Peyer's patch (tissue), 4 donors: ENCODE data around the gene SLC4A8.

Experiments used
- POLR2A ChIP-seq, 2 donors: fragments of 450-650 bp; IDR thresholded peaks; one replicate each; pipeline ENCODE4 v1.5.1; 2017; ENCODE audit warnings: antibody characterized with exemption in 2 of 2, mild to moderate bottlenecking in 2 of 2, moderate library complexity in 2 of 2
- TF ChIP-seq, protein P1 (sequence below), 6 experiments: fragments of 450-650 bp in 4 of 6; fragments of 200-600 bp in 2 of 6; sonication (generic) in 1 of 6; IDR thresholded peaks; one replicate each; pipeline ENCODE4 v1.5.1; 2017 to 2019; ENCODE audit warnings: antibody characterized with exemption in 6 of 6, mild to moderate bottlenecking in 3 of 6, moderate library complexity in 1 of 6

DNA sequence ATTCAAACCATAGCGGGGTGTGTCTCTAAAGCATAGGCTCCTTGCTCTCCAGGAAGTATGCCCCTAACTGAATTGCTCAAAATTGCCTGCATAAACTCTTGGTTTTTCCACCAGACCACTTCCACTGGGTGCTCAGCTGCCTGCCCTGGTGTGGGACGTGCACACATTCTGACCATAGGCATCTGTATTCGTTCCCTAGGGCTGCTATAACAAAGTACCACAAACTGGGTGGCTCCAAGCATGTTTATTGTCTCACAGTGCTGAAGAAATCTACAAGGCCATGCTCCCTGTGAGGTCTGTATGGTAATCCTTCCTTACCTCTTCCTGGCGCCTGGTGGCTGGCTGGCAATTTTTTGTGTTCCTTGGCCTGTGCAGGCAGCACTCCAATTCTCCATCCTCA, 17.0 kb upstream of the SLC4A8 start:
- TF ChIP-seq, protein P1, sequence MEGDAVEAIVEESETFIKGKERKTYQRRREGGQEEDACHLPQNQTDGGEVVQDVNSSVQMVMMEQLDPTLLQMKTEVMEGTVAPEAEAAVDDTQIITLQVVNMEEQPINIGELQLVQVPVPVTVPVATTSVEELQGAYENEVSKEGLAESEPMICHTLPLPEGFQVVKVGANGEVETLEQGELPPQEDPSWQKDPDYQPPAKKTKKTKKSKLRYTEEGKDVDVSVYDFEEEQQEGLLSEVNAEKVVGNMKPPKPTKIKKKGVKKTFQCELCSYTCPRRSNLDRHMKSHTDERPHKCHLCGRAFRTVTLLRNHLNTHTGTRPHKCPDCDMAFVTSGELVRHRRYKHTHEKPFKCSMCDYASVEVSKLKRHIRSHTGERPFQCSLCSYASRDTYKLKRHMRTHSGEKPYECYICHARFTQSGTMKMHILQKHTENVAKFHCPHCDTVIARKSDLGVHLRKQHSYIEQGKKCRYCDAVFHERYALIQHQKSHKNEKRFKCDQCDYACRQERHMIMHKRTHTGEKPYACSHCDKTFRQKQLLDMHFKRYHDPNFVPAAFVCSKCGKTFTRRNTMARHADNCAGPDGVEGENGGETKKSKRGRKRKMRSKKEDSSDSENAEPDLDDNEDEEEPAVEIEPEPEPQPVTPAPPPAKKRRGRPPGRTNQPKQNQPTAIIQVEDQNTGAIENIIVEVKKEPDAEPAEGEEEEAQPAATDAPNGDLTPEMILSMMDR (IDR thresholded peaks at IDR 0.05), result no peak
- TF ChIP-seq POLR2A (IDR thresholded peaks at IDR 0.05), result no peak
